IMR-90 (cell line): ENCODE measurements around the gene SEMA4F. TPM values are rescaled to one million over a fixed set of nuclear protein-coding genes. Genes with fewer than 3 reads are reported as not detected.

Experiments
- ATAC-seq: fragments of 200-7000 bp; cut with Tn5 transposase; 2 replicates; pipeline ENCODE4 v1.9.1; 2020; ENCODE audit warnings: low read depth, mild to moderate bottlenecking, moderate library complexity
- BruUV-seq: library from RNA; stranded (reverse); fragments of 400-500 nt; replicated peaks from 2 replicates; lab custom pipeline; 2021; lab: Mats Ljungman, UMichigan
- CTCF ChIA-PET: fragments of 300-600 bp; formaldehyde crosslinking; extraction: SDS; loops from one replicate; lab custom pipeline; 2021; ENCODE audit warnings: antibody characterized with exemption; lab: Yijun Ruan, JAX
- POLR2A ChIA-PET: fragments of 300-600 bp; sonication (Branson Sonifier 250); formaldehyde crosslinking; loops from one replicate; lab custom pipeline; 2022; ENCODE audit warnings: antibody characterized with exemption; ENCODE audit not compliant: unreplicated experiment; lab: Charles Lee
- DNase-seq: peaks from one replicate; pipeline ENCODE4 v3.0.0; 2013
- H2AFZ ChIP-seq: replicated peaks from 2 replicates; pipeline ENCODE3; 2013; ENCODE audit warnings: low read length, mild to moderate bottlenecking; ENCODE audit not compliant: poor library complexity
- H2AK5ac ChIP-seq: 2 replicates; pipeline ENCODE4 v1.6.1; 2013; ENCODE audit warnings: low read depth, low read length, inconsistent platforms
- H2AK9ac ChIP-seq: replicated peaks from 2 replicates; pipeline ENCODE3; 2013; ENCODE audit warnings: mild to moderate bottlenecking, low read depth, low read length, moderate library complexity; ENCODE audit not compliant: poor library complexity
- H2BK120ac ChIP-seq: 2 replicates; pipeline ENCODE4 v1.6.1; 2013; ENCODE audit warnings: low read depth, low read length, inconsistent platforms
- H2BK15ac ChIP-seq: 3 replicates; pipeline ENCODE4 v1.6.1; 2013; ENCODE audit warnings: low read depth, low read length, inconsistent platforms
- H2BK20ac ChIP-seq: 2 replicates; pipeline ENCODE4 v1.6.1; 2013; ENCODE audit warnings: low read depth, mild to moderate bottlenecking, inconsistent platforms, low read length, moderate library complexity
- H2BK5ac ChIP-seq: 2 replicates; pipeline ENCODE4 v1.6.1; 2013; ENCODE audit warnings: mild to moderate bottlenecking, low read depth, low read length, inconsistent platforms; ENCODE audit not compliant: poor library complexity, severe bottlenecking
- H3K14ac ChIP-seq: replicated peaks from 2 replicates; pipeline ENCODE4 v1.6.1; 2013; ENCODE audit warnings: low read depth, low read length, inconsistent platforms
- H3K18ac ChIP-seq: 2 replicates; pipeline ENCODE4 v1.6.1; 2013; ENCODE audit warnings: low read depth, low read length, control low read depth
- H3K23ac ChIP-seq: 2 replicates; pipeline ENCODE4 v1.6.1; 2013; ENCODE audit warnings: low read depth, low read length, inconsistent platforms
- H3K27ac ChIP-seq: 2 replicates; pipeline ENCODE4 v1.5.1; 2013; ENCODE audit warnings: mild to moderate bottlenecking, control low read depth, low read length; ENCODE audit not compliant: insufficient read depth
- H3K27me3 ChIP-seq: 2 replicates; pipeline ENCODE4 v1.6.1; 2013; ENCODE audit warnings: low read length; ENCODE audit not compliant: control insufficient read depth, insufficient read depth
- H3K36me3 ChIP-seq: 2 replicates; pipeline ENCODE4 v1.6.1; 2013; ENCODE audit warnings: low read length, mixed read lengths; ENCODE audit not compliant: control insufficient read depth, insufficient read depth
- H3K4ac ChIP-seq: 2 replicates; pipeline ENCODE4 v1.6.1; 2013; ENCODE audit warnings: low read depth, low read length, inconsistent platforms
- H3K4me1 ChIP-seq: 2 replicates; pipeline ENCODE4 v1.6.1; 2013; ENCODE audit warnings: low read length, mixed read lengths; ENCODE audit not compliant: control insufficient read depth, insufficient read depth
- H3K4me2 ChIP-seq: 2 replicates; pipeline ENCODE4 v1.6.1; 2013; ENCODE audit warnings: low read depth, mild to moderate bottlenecking, control low read depth, low read length, moderate library complexity
- H3K4me3 ChIP-seq: 2 replicates; pipeline ENCODE4 v1.5.1; 2013; ENCODE audit warnings: low read depth, mild to moderate bottlenecking, control low read depth, low read length, moderate library complexity; ENCODE audit not compliant: insufficient read depth
- H3K56ac ChIP-seq: 2 replicates; pipeline ENCODE4 v1.6.1; 2013; ENCODE audit warnings: low read length, inconsistent platforms; ENCODE audit not compliant: insufficient read depth; ENCODE audit errors: extremely low read depth
- H3K79me1 ChIP-seq, 2 experiments: 2 replicates each; pipeline ENCODE4 v1.6.1; 2013; ENCODE audit warnings: low read length in 2 of 2, inconsistent platforms in 1 of 2, low read depth in 1 of 2
- H3K9ac ChIP-seq: 2 replicates; pipeline ENCODE4 v1.6.1; 2013; ENCODE audit warnings: low read depth, low read length, control low read depth
- H3K9me1 ChIP-seq: 2 replicates; pipeline ENCODE4 v1.6.1; 2013; ENCODE audit warnings: low read length, inconsistent platforms; ENCODE audit not compliant: insufficient read depth
- H3K9me3 ChIP-seq: 2 replicates; pipeline ENCODE4 v1.6.1; 2013; ENCODE audit warnings: low read length; ENCODE audit not compliant: control insufficient read depth, insufficient read depth
- H4K20me1 ChIP-seq: 2 replicates; pipeline ENCODE4 v1.6.1; 2013; ENCODE audit warnings: low read length, inconsistent platforms; ENCODE audit not compliant: insufficient read depth
- H4K5ac ChIP-seq: 2 replicates; pipeline ENCODE4 v1.6.1; 2013; ENCODE audit warnings: mild to moderate bottlenecking, low read depth, low read length, control low read depth
- H4K8ac ChIP-seq, 2 experiments: 2 replicates each; pipeline ENCODE4 v1.6.1; 2013; ENCODE audit warnings: low read depth in 2 of 2, low read length in 2 of 2, control low read depth in 1 of 2, inconsistent platforms in 1 of 2
- H4K91ac ChIP-seq: 2 replicates; pipeline ENCODE4 v1.6.1; 2013; ENCODE audit warnings: low read depth, low read length, inconsistent platforms; ENCODE audit not compliant: insufficient read depth
- POLR2A ChIP-seq: IDR thresholded peaks from 2 replicates; pipeline ENCODE4 v1.6.1; 2012; ENCODE audit warnings: mild to moderate bottlenecking, low read depth, low read length
- SMC3 ChIP-seq: fragments of 150-350 bp; IDR thresholded peaks from 2 replicates; pipeline ENCODE4 v1.6.1; 2016; ENCODE audit warnings: low read depth, mild to moderate bottlenecking, antibody characterized with exemption, low read length, moderate library complexity
- WGBS, 2 experiments: methylation state at CpG; one replicate each; pipeline versions ENCODE4 v1.1.5 to v1.1.7; 2013; ENCODE audit warnings: missing lambda C conversion rate in 2 of 2; ENCODE audit not compliant: insufficient read length in 1 of 2; ENCODE audit errors: extremely low coverage in 2 of 2; 5-methylcytosine and 5-hydroxymethylcytosine counted together
- dilution Hi-C: fragments of 300-500 bp; cut with HindIII; formaldehyde crosslinking; loops from one replicate; pipeline ENCODE4 v1.14.3; 2018; ENCODE audit warnings: low sequenced_read_pairs; ENCODE audit not compliant: unreplicated experiment
- in situ Hi-C: fragments of 300-500 bp; cut with MboI; formaldehyde crosslinking; loops from 3 replicates; pipeline ENCODE4 v1.14.3; 2019; ENCODE audit warnings: low sequenced_read_pairs, inconsistent platforms, mixed read lengths
- intact Hi-C: fragments of 100-400 bp; cut with micrococcal nuclease; formaldehyde crosslinking; loops from 2 replicates; pipeline ENCODE4 v1.10.0; 2022
- polyA plus RNA-seq, 3 experiments: library from polyadenylated mRNA; depleted of rRNA; stranded (reverse); fragments of >200 nt; gene quantifications; 2 replicates each; pipeline ENCODE4 v1.2.3, GENCODE V29; 2012; ENCODE audit warnings: low replicate concordance in 1 of 3
- total RNA-seq: library from RNA; depleted of rRNA; stranded (reverse); fragments of >200 nt; gene quantifications from 2 replicates; pipeline ENCODE4 v1.2.3, GENCODE V29; 2012
- TF ChIP-seq, protein P1 (sequence below): conservative IDR thresholded peaks from 2 replicates; pipeline ENCODE4 v1.5.1; 2012; ENCODE audit warnings: mild to moderate bottlenecking, low read depth, low read length, improper control_type of control experiment

SEMA4F gene
- total and polyA plus RNA-seq, 2 of the 4 experiments (the other 2 are of a cell fraction), result 4.7 to 7.5 TPM

DNA sequence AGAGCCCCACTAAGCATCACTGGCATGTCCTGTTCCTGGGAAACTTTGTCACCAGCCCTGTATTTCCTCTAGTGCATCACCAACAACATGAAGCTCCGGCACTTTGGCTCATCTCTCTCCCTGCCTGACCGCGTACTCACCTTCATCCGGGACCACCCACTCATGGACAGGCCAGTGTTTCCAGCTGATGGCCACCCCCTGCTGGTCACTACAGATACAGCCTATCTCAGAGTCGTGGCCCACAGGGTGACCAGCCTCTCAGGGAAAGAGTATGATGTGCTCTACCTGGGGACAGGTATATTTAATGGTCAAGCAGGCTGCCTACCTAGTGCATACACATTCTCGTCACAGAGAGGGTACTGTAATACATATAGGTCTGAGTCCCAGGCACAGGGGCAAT is 21.0 kb downstream of the SEMA4F start:
- H3K4me2 ChIP-seq, result no peak overlapping the region
- H4K8ac ChIP-seq, result no peak overlapping the region
- no peak overlapping the region for H3K56ac ChIP-seq
- no peak overlapping the region for H2AK9ac ChIP-seq
- in situ Hi-C loops, result loop anchor here (25.0 kb wide), 2 partner anchors 737 to 937 kb away; no protein-coding TSS in a partner anchor
- peaks cover 9% of the 10 kb centered on the region; the same call in 1 of the 2 replicates for H3K36me3 ChIP-seq
- no peaks in the 10 kb centered on the region for H3K9me1 ChIP-seq
- TF ChIP-seq SMC3 (no peak), POLR2A (no peak)
- TF ChIP-seq, protein P1, sequence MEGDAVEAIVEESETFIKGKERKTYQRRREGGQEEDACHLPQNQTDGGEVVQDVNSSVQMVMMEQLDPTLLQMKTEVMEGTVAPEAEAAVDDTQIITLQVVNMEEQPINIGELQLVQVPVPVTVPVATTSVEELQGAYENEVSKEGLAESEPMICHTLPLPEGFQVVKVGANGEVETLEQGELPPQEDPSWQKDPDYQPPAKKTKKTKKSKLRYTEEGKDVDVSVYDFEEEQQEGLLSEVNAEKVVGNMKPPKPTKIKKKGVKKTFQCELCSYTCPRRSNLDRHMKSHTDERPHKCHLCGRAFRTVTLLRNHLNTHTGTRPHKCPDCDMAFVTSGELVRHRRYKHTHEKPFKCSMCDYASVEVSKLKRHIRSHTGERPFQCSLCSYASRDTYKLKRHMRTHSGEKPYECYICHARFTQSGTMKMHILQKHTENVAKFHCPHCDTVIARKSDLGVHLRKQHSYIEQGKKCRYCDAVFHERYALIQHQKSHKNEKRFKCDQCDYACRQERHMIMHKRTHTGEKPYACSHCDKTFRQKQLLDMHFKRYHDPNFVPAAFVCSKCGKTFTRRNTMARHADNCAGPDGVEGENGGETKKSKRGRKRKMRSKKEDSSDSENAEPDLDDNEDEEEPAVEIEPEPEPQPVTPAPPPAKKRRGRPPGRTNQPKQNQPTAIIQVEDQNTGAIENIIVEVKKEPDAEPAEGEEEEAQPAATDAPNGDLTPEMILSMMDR, result 0 out of 2 replicates have a peak, but pooled peaks have one; percentile 6
- ChIA-PET CTCF (interaction anchor here (0.5 kb wide), 1 partner anchor 76 kb away, joined by 7 read pairs; no protein-coding TSS in a partner anchor), POLR2A (no interaction called here)
- H2BK5ac ChIP-seq, result no peak overlapping the region
- intact Hi-C loops, result no loop called here
- no peak overlapping the region for H2BK120ac ChIP-seq
- H2BK20ac ChIP-seq, result no peak overlapping the region
- H3K27me3 ChIP-seq, result no peaks in the 10 kb centered on the region
- no peaks in the 10 kb centered on the region for H3K79me1 ChIP-seq
- H4K5ac ChIP-seq, result no peak overlapping the region
- no peak overlapping the region for H2BK15ac ChIP-seq
- dilution Hi-C loops, result no loop called here
- no peak overlapping the region for H4K91ac ChIP-seq
- H4K20me1 ChIP-seq, result no peaks in the 10 kb centered on the region
- H3K9ac ChIP-seq, result no peak overlapping the region
- H3K27ac ChIP-seq, result no peak overlapping the region
- no peak overlapping the region for H3K18ac ChIP-seq
- H2AK5ac ChIP-seq, result no peak overlapping the region
- H3K4me3 ChIP-seq, result no peak overlapping the region
- WGBS, 2 experiments, result no CpG with 5 or more reads among the region's 6 CpGs
- H3K23ac ChIP-seq, result no peak overlapping the region
- H3K4ac ChIP-seq, result no peak overlapping the region
- ATAC-seq, result no peak
- H3K9me3 ChIP-seq, result no peaks in the 10 kb centered on the region
- H3K4me1 ChIP-seq, result no peaks in the 10 kb centered on the region
- no peak overlapping the region for H3K14ac ChIP-seq
- H2AFZ ChIP-seq, result no peak overlapping the region
- no TSS peak for BruUV-seq
- DNase-seq, result no peak
